Skin of body (tissue), 3 donors: ENCODE results near the gene ELOVL5. TPM values are rescaled to one million over a fixed set of nuclear protein-coding genes. Genes with fewer than 3 reads are reported as not detected.
A peak's percentile ranks its signal among the peaks of the same experiment; 100 is the strongest.

ENCODE experiments used
- DNase-seq: peaks from one replicate; lab custom pipeline; 2025; lab: John Stamatoyannopoulos, UW
- small RNA-seq: library from RNA; depleted of rRNA; stranded (forward); fragments of <200 nt; gene quantifications from one replicate; pipeline ENCODE3, GENCODE V24; 2014; ENCODE audit warnings: low replicate concordance
- total RNA-seq: library from RNA; depleted of rRNA; stranded (reverse); fragments of >200 nt; gene quantifications from one replicate; pipeline ENCODE4 v1.2.3, GENCODE V29; 2014

The ELOVL5 gene
- total RNA-seq, 1 donor from 2014 or later: 78.7 TPM

DNA sequence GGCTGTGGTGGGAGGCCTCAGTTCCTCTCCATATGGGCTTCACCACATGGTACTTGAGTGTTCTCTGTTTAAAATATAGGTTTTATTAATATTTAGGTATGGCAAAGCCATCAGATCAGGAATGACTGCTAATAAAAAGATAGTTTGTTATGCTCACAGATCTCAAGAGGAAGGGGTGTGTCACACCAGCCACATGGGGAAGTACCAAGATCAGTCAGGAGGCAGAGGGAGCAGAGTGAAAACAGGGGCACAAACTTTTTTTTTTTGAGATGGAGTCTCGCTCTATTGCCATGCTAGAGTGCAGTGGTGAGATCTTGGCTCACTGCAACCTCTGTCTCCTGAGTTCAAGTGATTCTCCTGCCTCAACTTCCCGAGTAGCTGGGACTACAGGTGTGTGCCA, 108.0 kb downstream of the ELOVL5 start:
- DNase-seq: no peak

GRCh38 chr6:53240139-53240538, 108.6 kb downstream of the ELOVL5 start:
- DNase-seq: no peak

DNA sequence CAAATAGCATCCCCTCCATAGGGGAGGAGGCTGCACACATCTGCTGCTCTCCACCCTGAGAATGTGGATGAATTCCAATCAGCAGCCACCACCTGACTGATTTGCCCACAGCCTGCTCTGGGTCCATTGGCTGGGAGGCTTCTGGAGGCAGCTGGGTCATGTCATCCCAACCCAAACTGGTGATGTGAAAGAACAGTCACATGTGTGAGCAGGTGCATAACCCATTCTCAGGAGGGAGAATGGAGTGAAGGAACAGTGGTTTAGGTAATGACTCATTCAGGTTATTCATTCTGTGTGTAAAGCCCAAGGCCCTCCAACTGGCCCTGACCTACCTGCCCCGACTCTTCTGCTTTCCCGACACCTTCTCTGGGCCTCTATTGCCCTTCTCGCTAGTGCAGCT, 109.2 kb downstream of the ELOVL5 start:
- no peak for DNase-seq

DNA sequence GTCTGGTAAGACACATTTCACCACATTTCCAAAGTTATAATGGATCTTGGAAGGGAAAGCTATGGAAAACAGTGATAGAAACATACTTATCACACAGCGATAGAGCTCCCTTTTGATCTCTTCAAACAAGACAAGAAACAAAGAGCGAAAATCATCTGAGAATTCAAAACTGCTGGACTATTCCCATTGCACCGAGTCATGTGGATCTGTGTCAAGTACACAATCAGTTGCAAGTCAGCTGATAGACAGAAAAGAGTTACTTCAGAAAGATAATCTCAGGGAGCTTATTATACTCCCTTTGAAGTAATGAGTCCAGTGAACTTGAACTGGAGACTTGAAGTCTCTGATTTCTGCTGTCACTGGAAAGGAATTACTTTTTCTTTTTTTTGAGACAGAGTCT, 110.4 kb downstream of the ELOVL5 start:
- no peak for DNase-seq

DNA sequence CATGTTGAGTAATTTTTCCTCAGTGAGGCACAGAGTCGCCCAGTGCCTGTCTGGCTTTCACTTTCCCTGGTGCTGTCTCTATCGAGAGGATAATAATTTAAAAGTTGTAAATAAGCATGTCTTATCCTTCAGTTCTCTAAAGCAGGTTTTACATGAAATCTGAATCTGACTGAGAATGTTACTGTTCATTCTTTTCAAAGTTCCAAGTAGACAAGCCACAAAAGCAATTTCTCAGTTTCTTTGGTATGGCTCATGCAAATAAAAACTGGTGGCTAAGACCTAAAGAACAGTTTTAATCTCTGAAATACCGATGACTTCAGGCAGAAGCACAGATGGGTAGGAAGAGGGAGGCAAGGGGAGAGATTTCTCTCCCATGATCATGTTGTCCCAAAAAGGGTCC, 112.5 kb downstream of the ELOVL5 start:
- DNase-seq: no peak

DNA sequence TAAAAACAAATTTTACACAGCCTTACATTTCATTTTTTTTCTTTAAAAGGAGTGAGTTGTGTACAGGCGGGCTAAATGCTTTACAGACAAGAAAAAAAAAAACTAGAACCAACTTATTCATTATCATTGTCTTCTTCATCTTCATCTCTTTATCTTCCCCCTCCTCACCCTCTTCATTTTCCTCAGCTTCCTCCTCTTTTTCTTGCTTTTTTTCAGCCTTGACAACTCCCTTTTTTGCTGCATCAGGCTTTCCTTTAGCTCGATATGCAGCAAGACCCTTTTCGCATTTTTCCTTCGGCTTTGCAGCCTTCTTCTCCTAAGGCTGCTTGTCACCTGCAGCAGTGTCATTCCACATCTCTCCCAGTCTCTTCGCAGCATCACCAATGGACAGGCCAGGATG, 113.2 kb downstream of the ELOVL5 start:
- DNase-seq: no peak

- no peak for DNase-seq
These were observed 115.4 kb downstream of the ELOVL5 start for GRCh38 chr6:53233309-53233708.

DNA sequence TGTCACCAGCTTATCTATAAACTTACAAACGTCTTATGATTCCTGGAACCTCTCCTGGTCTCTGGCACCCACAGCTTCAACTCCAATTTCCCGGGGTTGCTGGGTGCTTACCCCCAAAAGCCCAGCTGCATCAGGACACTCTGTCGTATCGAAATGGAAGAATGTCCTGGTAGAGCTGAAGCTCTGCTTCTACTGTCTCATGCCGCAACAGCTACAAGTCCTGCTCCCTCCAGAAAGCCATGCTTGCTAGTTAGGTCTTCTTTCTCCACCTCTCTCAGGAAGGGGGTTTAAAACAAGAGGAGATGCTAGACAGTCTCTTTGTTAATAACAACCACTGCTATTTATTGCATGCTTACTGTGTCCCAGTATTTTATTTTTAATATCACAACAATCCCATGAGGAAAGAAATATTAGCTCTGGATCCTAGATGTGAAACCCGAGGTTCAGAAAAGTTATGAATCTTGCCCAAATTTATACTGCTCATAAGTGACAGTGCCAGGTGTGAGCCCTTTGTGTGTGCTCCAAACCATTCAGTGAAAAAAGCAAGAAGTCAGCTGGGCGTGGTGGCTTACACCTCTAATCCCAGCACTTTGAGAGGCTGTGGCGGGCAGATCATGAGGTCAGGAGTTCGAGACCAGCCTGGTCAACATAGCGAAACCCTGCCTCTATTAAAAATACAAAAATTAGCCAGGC, 117.8 kb downstream of the ELOVL5 start:
- DNase-seq: no peak

GRCh38 chr6:53227847-53228246, 120.9 kb downstream of the ELOVL5 start:
- DNase-seq: no peak

DNA sequence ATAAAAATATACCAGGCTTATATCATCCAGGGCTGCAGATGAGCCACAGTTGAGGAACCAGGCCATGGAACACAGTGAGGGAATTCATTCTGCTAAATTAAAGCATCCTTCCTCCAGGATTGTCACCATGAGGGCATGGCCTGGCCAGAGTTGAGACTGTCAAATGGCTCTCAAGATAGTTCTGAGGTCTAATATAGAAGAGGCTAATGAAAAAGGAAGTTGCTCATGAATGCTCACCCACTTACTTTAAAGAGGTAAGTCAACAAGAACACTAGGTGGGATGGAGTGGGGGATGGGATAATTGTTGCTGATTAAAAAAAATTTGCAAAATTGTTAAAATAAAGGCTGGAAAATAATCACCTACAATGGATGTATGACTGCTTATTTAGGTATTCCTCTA, 128.1 kb downstream of the ELOVL5 start:
- DNase-seq: no peak

Small RNA genes within 50 kb of the gene (small RNA-seq; reads per million reads assigned to genes)
- not detected for gene MIR5685
- gene RNU1-136P: 0.45 reads per million, percentile 56 among the genes with 10 or more reads in this experiment

Other genes starting within 250 kb of the ELOVL5 start
- not detected for gene GCM1, start 200.1 kb downstream of the ELOVL5 start, total RNA-seq
- gene GCLC, start 196.2 kb upstream of the ELOVL5 start, total RNA-seq: 27.1 TPM